Loucy (cell line): Measurements from ENCODE around the gene TMED10.

Experiments used
- CTCF ChIP-seq: fragments of 200-600 bp; sonication (generic); conservative IDR thresholded peaks from 2 replicates; pipeline ENCODE4 v1.5.1; 2014; ENCODE audit warnings: mild to moderate bottlenecking, antibody characterized with exemption, low read length
- EZH2phosphoT487 ChIP-seq: fragments of 200-600 bp; IDR thresholded peaks from 2 replicates; pipeline ENCODE4 v1.6.1; 2018; ENCODE audit warnings: antibody characterized with exemption, mild to moderate bottlenecking, moderate library complexity, borderline replicate concordance

GRCh38 chr14:75188520-75189268, 12.3 kb upstream of the TMED10 start:
- no peak for TF ChIP-seq CTCF
- no peak for TF ChIP-seq EZH2phosphoT487
